ENCODE measurements around the gene CCDC102A.

- TF ChIP-seq CTCF (conservative IDR thresholded peaks at IDR 0.05) (no peak), EZH2 (IDR thresholded peaks at IDR 0.05; ENCODE audit: low read depth) (no peak)
Observed at GRCh38 chr16:57493767-57494166, 42.6 kb downstream of the CCDC102A start.
